HCT116 (cell line): ENCODE data around the gene SPG7. TPM values are rescaled to one million over a fixed set of nuclear protein-coding genes. Genes with fewer than 3 reads are reported as not detected.

Source experiments
- ATAC-seq: fragments of 200-7000 bp; cut with Tn5 transposase; 2 replicates; pipeline ENCODE4 v1.9.1; 2020; ENCODE audit warnings: mild to moderate bottlenecking, moderate library complexity
- BruUV-seq: library from RNA; stranded (reverse); fragments of 400-500 nt; replicated peaks from 2 replicates; lab custom pipeline; 2021; lab: Mats Ljungman, UMichigan
- CTCF ChIA-PET: fragments of 300-600 bp; sonication (Branson Sonifier 250); formaldehyde crosslinking; loops from one replicate; lab custom pipeline; 2021; ENCODE audit warnings: antibody characterized with exemption; lab: Charles Lee
- POLR2A ChIA-PET: fragments of 300-600, 350-600 bp; sonication (Branson Sonifier 250); formaldehyde crosslinking; loops from one replicate; lab custom pipeline; 2021; ENCODE audit warnings: antibody characterized with exemption; lab: Charles Lee
- RAD21 ChIA-PET, 2 experiments: fragments of 300-600 bp; sonication (Branson Sonifier 250); formaldehyde crosslinking; loops; one replicate each; lab custom pipeline; 2023; ENCODE audit warnings: low total read pairs in 2 of 2; ENCODE audit not compliant: uncharacterized antibody in 2 of 2, unreplicated experiment in 2 of 2, low non-redundant PET in 1 of 2; lab: Charles Lee
- DNase-seq: peaks from one replicate; pipeline ENCODE4 v3.0.0-alpha.2; 2010; ENCODE audit warnings: low read depth, low spot score
- H2AFZ ChIP-seq: fragments of 200-600 bp; shearing (Covaris generic), sonication (generic); 2 replicates; pipeline ENCODE4 v1.6.1; 2017; ENCODE audit warnings: low read depth, mixed run types, mixed read lengths, antibody characterized with exemption, low read length; ENCODE audit not compliant: poor library complexity, severe bottlenecking
- H3K27ac ChIP-seq: 2 replicates; pipeline ENCODE4 v1.5.1; 2012; ENCODE audit warnings: low read depth, low read length
- H3K27me3 ChIP-seq: fragments of 200-600 bp; sonication (generic); 2 replicates; pipeline ENCODE4 v1.6.1; 2016; ENCODE audit warnings: mixed run types, low read length, mixed read lengths; ENCODE audit not compliant: insufficient read depth
- H3K36me3 ChIP-seq, 2 experiments: fragments of 200-500 bp in 1 of 2; fragments of 200-600 bp in 1 of 2; sonication (Bioruptor generic) in 1 of 2; sonication (generic) in 1 of 2; 2 replicates each; pipeline versions ENCODE4 v1.5.1 to v1.6.1; 2014 to 2016; ENCODE audit warnings: low read length in 2 of 2, inconsistent platforms in 1 of 2, mixed read lengths in 1 of 2, mixed run types in 1 of 2; ENCODE audit not compliant: insufficient read depth in 2 of 2, control insufficient read depth in 1 of 2
- H3K4me1 ChIP-seq, 2 experiments: fragments of 200-600 bp in 1 of 2; sonication (generic) in 1 of 2; 2 replicates each; pipeline versions ENCODE4 v1.5.1 to v1.6.1; 2012 to 2017; ENCODE audit warnings: low read length in 2 of 2, inconsistent platforms in 1 of 2, mild to moderate bottlenecking in 1 of 2, mixed read lengths in 1 of 2, mixed run types in 1 of 2, moderate library complexity in 1 of 2; ENCODE audit not compliant: insufficient read depth in 2 of 2, control insufficient read depth in 1 of 2
- H3K4me2 ChIP-seq: fragments of 200-600 bp; sonication (generic); 2 replicates; pipeline ENCODE4 v1.6.1; 2017; ENCODE audit warnings: mixed run types, low read length, mixed read lengths
- H3K4me3 ChIP-seq, 2 experiments: fragments of 200-600 bp in 1 of 2; sonication (generic) in 1 of 2; replicated peaks in 1 of 2; 2 replicates each; pipeline ENCODE4 v1.5.1; 2011 to 2016; ENCODE audit warnings: low read length in 2 of 2, control low read depth in 1 of 2, low read depth in 1 of 2, mild to moderate bottlenecking in 1 of 2, mixed read lengths in 1 of 2, mixed run types in 1 of 2
- H3K79me2 ChIP-seq: fragments of 200-600 bp; sonication (generic); 2 replicates; pipeline ENCODE4 v1.6.1; 2017; ENCODE audit warnings: mild to moderate bottlenecking, mixed run types, low read length, moderate library complexity, mixed read lengths; ENCODE audit not compliant: insufficient read depth
- H3K9ac ChIP-seq: fragments of 200-600 bp; sonication (generic); 2 replicates; pipeline ENCODE4 v1.6.1; 2016; ENCODE audit warnings: low read length, mixed read lengths
- H3K9me2 ChIP-seq: fragments of 200-600 bp; sonication (generic), shearing (Covaris generic); 2 replicates; pipeline ENCODE4 v1.6.1; 2017; ENCODE audit warnings: mixed run types, mild to moderate bottlenecking, moderate library complexity; ENCODE audit not compliant: insufficient read depth
- H3K9me3 ChIP-seq, 2 experiments: fragments of 200-500 bp in 1 of 2; fragments of 200-600 bp in 1 of 2; sonication (Bioruptor generic) in 1 of 2; sonication (generic) in 1 of 2; 2 replicates each; pipeline ENCODE4 v1.6.1; 2014 to 2017; ENCODE audit warnings: low read length in 2 of 2, mixed read lengths in 2 of 2, inconsistent platforms in 1 of 2, low read depth in 1 of 2, mild to moderate bottlenecking in 1 of 2, mixed run types in 1 of 2, moderate library complexity in 1 of 2; ENCODE audit not compliant: control insufficient read depth in 1 of 2, insufficient read depth in 1 of 2
- H4K20me1 ChIP-seq: fragments of 200-600 bp; sonication (generic), shearing (Covaris generic); 2 replicates; pipeline ENCODE4 v1.6.1; 2017; ENCODE audit warnings: mixed run types, mild to moderate bottlenecking, moderate library complexity; ENCODE audit not compliant: insufficient read depth
- CEBPB ChIP-seq: IDR thresholded peaks from 2 replicates; pipeline ENCODE4 v1.6.1; 2012; ENCODE audit warnings: low read depth
- CTCF ChIP-seq, 3 experiments: fragments of 200-600 bp in 1 of 3; sonication (generic) in 1 of 3; IDR thresholded peaks in 2 of 3; conservative IDR thresholded peaks in 1 of 3; 2 replicates each; pipeline ENCODE4 v1.5.1; 2012 to 2017; ENCODE audit warnings: low read depth in 2 of 3, low read length in 2 of 3, antibody characterized with exemption in 1 of 3, borderline replicate concordance in 1 of 3, control low read depth in 1 of 3, mild to moderate bottlenecking in 1 of 3, mixed read lengths in 1 of 3, mixed run types in 1 of 3, moderate library complexity in 1 of 3; ENCODE audit not compliant: insufficient read depth in 1 of 3
- EGR1 ChIP-seq: IDR thresholded peaks from 2 replicates; pipeline ENCODE4 v1.6.1; 2012; ENCODE audit warnings: low read depth
- ELF1 ChIP-seq: IDR thresholded peaks from 2 replicates; pipeline ENCODE4 v1.6.1; 2012; ENCODE audit warnings: low read depth, borderline replicate concordance
- EZH2phosphoT487 ChIP-seq: fragments of 200-600 bp; IDR thresholded peaks from 2 replicates; pipeline ENCODE4 v1.6.1; 2018; ENCODE audit warnings: antibody characterized with exemption, borderline replicate concordance
- FOSL1 ChIP-seq: IDR thresholded peaks from 2 replicates; pipeline ENCODE4 v1.6.1; 2012; ENCODE audit warnings: low read depth
- JUND ChIP-seq: IDR thresholded peaks from 2 replicates; pipeline ENCODE4 v1.6.1; 2012
- POLR2A ChIP-seq: IDR thresholded peaks from 2 replicates; pipeline ENCODE4 v1.7.0; 2011; ENCODE audit warnings: borderline replicate concordance; ENCODE audit not compliant: insufficient read depth, insufficient read length; ENCODE audit errors: extremely low read depth
- POLR2AphosphoS5 ChIP-seq: IDR thresholded peaks from 2 replicates; pipeline ENCODE4 v1.6.1; 2011; ENCODE audit warnings: mild to moderate bottlenecking, low read depth, low read length, moderate library complexity
- RAD21 ChIP-seq: IDR thresholded peaks from 2 replicates; pipeline ENCODE4 v1.6.1; 2012; ENCODE audit warnings: low read depth, mild to moderate bottlenecking
- SIN3A ChIP-seq: IDR thresholded peaks from 2 replicates; pipeline ENCODE4 v1.6.1; 2012; ENCODE audit warnings: low read depth
- SRF ChIP-seq: IDR thresholded peaks from 2 replicates; pipeline ENCODE4 v1.6.1; 2012; ENCODE audit warnings: low read depth
- YY1 ChIP-seq: IDR thresholded peaks from 2 replicates; pipeline ENCODE4 v1.6.1; 2011; ENCODE audit warnings: low read length, low read depth, moderate library complexity, mild to moderate bottlenecking; ENCODE audit not compliant: insufficient replicate concordance; ENCODE audit errors: extremely low read depth
- ZBTB33 ChIP-seq: IDR thresholded peaks from 2 replicates; pipeline ENCODE4 v1.6.1; 2011; ENCODE audit warnings: mild to moderate bottlenecking, low read length, moderate library complexity; ENCODE audit not compliant: insufficient replicate concordance; ENCODE audit errors: extremely low read depth
- ZFX ChIP-seq: fragments of 450-650 bp; IDR thresholded peaks from 2 replicates; pipeline ENCODE4 v1.6.1; 2017
- ZNF274 ChIP-seq: fragments of 200-500 bp; sonication (Bioruptor generic); IDR thresholded peaks from 2 replicates; pipeline ENCODE4 v1.6.1; 2014; ENCODE audit warnings: mild to moderate bottlenecking, low read depth, low read length, inconsistent platforms
- intact Hi-C: fragments of 100-400 bp; cut with micrococcal nuclease; formaldehyde crosslinking; loops from 2 replicates; pipeline ENCODE4 v1.10.0; 2022
- total RNA-seq: library from RNA; stranded (reverse); gene quantifications from one replicate; pipeline ENCODE4 v1.2.1, GENCODE V29; 2021; ENCODE audit not compliant: unreplicated experiment

Gene SPG7
- total RNA-seq, 1 experiment from 2014 or later: 116 TPM

GRCh38 chr16:89544713-89545043 is 36.5 kb downstream of the SPG7 start:
- H3K9me2 ChIP-seq: no peaks in the 10 kb centered on the region
- no TSS peak for BruUV-seq
- H3K9me3 ChIP-seq: no peaks in the 10 kb centered on the region
- no peak overlapping the region for H2AFZ ChIP-seq
- H3K27ac ChIP-seq: no peak overlapping the region
- H3K4me1 ChIP-seq: no peaks in the 10 kb centered on the region
- ChIA-PET POLR2A (no interaction called here), CTCF (no interaction called here), RAD21 (no interaction called here)
- no peaks in the 10 kb centered on the region for H3K79me2 ChIP-seq
- H3K36me3 ChIP-seq: peaks cover 23 to 29% of the 10 kb centered on the region in 2 experiments; a peak in 3 of 4 replicates
- intact Hi-C loops: no loop called here
- ATAC-seq (no peak), DNase-seq (no peak)
- TF ChIP-seq ZNF274: no peak
- no peak for TF ChIP-seq EGR1
- TF ChIP-seq CEBPB: no peak
- TF ChIP-seq ELF1: no peak
- TF ChIP-seq ZFX: no peak
- TF ChIP-seq EZH2phosphoT487: no peak
- no peak for TF ChIP-seq JUND
- no peak for TF ChIP-seq FOSL1
- TF ChIP-seq RAD21: no peak
- no peak for TF ChIP-seq POLR2AphosphoS5
- H3K4me3 ChIP-seq: no peak overlapping the region
- H3K9ac ChIP-seq: no peak overlapping the region
- H3K27me3 ChIP-seq: no peaks in the 10 kb centered on the region
- H3K4me2 ChIP-seq: no peak overlapping the region
- H4K20me1 ChIP-seq: no peaks in the 10 kb centered on the region

- Histone ChIP-seq H3K4me3 (no peak overlapping the region), H3K79me2 (no peaks in the 10 kb centered on the region), H3K4me1 (no peaks in the 10 kb centered on the region), H2AFZ (no peak overlapping the region), H3K36me3 (peaks cover 24 to 29% of the 10 kb centered on the region in 2 experiments; a peak in 3 of 4 replicates), H3K9ac (no peak overlapping the region), H3K27ac (no peak overlapping the region), H3K9me3 (no peaks in the 10 kb centered on the region), H3K9me2 (no peaks in the 10 kb centered on the region), H3K4me2 (no peak overlapping the region), H3K27me3 (no peaks in the 10 kb centered on the region), H4K20me1 (no peaks in the 10 kb centered on the region)
- TF ChIP-seq YY1: no peak
- no peak for TF ChIP-seq POLR2A
- no peak for TF ChIP-seq ELF1
- no peak for TF ChIP-seq CEBPB
- TF ChIP-seq SRF: no peak
- TF ChIP-seq ZBTB33: no peak
- no peak for TF ChIP-seq SIN3A
- TF ChIP-seq CTCF (IDR thresholded peaks at IDR 0.05 in 2 of 3, conservative IDR thresholded peaks at IDR 0.05 in 1 of 3; ENCODE audit: borderline replicate concordance in 1 of 3, insufficient read depth in 1 of 3, low read depth in 2 of 3, low read length in 2 of 3): no peak
- ATAC-seq (no peak), DNase-seq (no peak)
- RAD21 ChIA-PET: interaction anchor here in 1 of 2 experiments (0.7 kb wide), 1 partner anchor 95 kb away, joined by 3 read pairs; no protein-coding TSS in a partner anchor
- POLR2A ChIA-PET: no interaction called here
- BruUV-seq: no TSS peak
- intact Hi-C loops: no loop called here
- CTCF ChIA-PET: no interaction called here
These were observed 37.0 kb downstream of the SPG7 start for GRCh38 chr16:89545044-89545830.
